Amniotic stem cell (primary cell): ENCODE measurements around the gene ELOVL6.
"Not testable (repeated sequence)": the region's sequence is repeated elsewhere in the genome, so short reads cannot be mapped to it uniquely, and the experiment has no call there.

ENCODE experiments used
- DNase-seq: peaks from one replicate; lab custom pipeline; 2025; lab: John Stamatoyannopoulos, UW

ELOVL6 gene

GRCh38 chr4:110198435-110199416 lies at the start of gene ELOVL6:
Gene ELOVL6, minus strand, starts transcription at chr4:110198615. Its CDS starts 280 bp downstream, at chr4:110198335.
- DNase-seq, result peak; percentile 20

GRCh38 chr4:110248100-110248499 lies 49.7 kb upstream of the ELOVL6 start:
- DNase-seq, result no peak

GRCh38 chr4:110247591-110247990 lies 49.2 kb upstream of the ELOVL6 start:
- no peak for DNase-seq

GRCh38 chr4:110245577-110245976 lies 47.2 kb upstream of the ELOVL6 start:
- DNase-seq, result peak; percentile 3

- no peak for DNase-seq
Observed at GRCh38 chr4:110236324-110236723, 37.9 kb upstream of the ELOVL6 start.

GRCh38 chr4:110233581-110233980 lies 35.2 kb upstream of the ELOVL6 start:
- DNase-seq, result not testable (repeated sequence)

GRCh38 chr4:110231869-110232268 lies 33.5 kb upstream of the ELOVL6 start:
- DNase-seq, result no peak

GRCh38 chr4:110229266-110229665 lies 30.9 kb upstream of the ELOVL6 start:
- no peak for DNase-seq

- DNase-seq, result no peak
Observed at GRCh38 chr4:110224812-110225211, 26.4 kb upstream of the ELOVL6 start.

- no peak for DNase-seq
Observed at GRCh38 chr4:110224142-110224541, 25.7 kb upstream of the ELOVL6 start.

- DNase-seq, result not testable (repeated sequence)
Observed at GRCh38 chr4:110218935-110219334, 20.5 kb upstream of the ELOVL6 start.

GRCh38 chr4:110217181-110217580 lies 18.8 kb upstream of the ELOVL6 start:
- DNase-seq, result not testable (repeated sequence)

GRCh38 chr4:110216129-110216528 lies 17.7 kb upstream of the ELOVL6 start:
- DNase-seq, result no peak

- DNase-seq, result no peak
Observed at GRCh38 chr4:110211770-110212061, 13.3 kb upstream of the ELOVL6 start.

GRCh38 chr4:110211007-110211769 lies 12.8 kb upstream of the ELOVL6 start:
- DNase-seq, result peak; percentile 23

- no peak for DNase-seq
Observed at GRCh38 chr4:110208419-110208818, 10.0 kb upstream of the ELOVL6 start.

GRCh38 chr4:110207233-110207632 lies 8.8 kb upstream of the ELOVL6 start:
- DNase-seq, result no peak

GRCh38 chr4:110202024-110202423 lies 3.6 kb upstream of the ELOVL6 start:
- no peak for DNase-seq

GRCh38 chr4:110201502-110201901 lies 3.1 kb upstream of the ELOVL6 start:
- no peak for DNase-seq

GRCh38 chr4:110200689-110201088 lies 2.3 kb upstream of the ELOVL6 start:
- DNase-seq, result no peak

- DNase-seq, result peak; percentile 22
Observed at GRCh38 chr4:110198049-110198434, 373 bp downstream of the ELOVL6 start.

- DNase-seq, result no peak
Observed at GRCh38 chr4:110197529-110198042, 829 bp downstream of the ELOVL6 start.
